Measurements from ENCODE around the gene SLC5A9. TPM values are rescaled to one million over a fixed set of nuclear protein-coding genes. Genes with fewer than 3 reads are reported as not detected.

The SLC5A9 gene
- total RNA-seq, 1 experiment from 2014 or later = not detected

DNA sequence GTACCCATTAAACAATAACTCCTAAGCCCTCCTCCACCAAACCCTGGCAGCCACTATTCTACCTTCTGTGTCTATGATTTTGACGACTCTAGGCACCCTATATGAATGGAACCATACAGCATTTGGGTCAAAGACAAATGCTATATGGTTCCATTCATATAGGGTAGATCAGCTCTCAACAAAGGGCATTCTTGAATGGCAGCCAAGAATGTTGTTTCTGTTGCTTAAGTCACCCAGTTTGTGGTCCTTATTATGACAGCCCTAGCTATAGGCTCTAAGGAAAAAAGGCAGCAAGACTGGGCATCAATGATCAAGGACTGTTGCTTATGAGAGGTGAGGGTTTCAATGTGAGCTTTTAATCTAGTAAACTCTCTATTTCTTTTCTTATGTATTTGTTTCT, 4.7 kb upstream of the SLC5A9 start:
- no peak overlapping the region for H2AFZ ChIP-seq (ENCODE audit: low read length)
- TF ChIP-seq, protein P1, sequence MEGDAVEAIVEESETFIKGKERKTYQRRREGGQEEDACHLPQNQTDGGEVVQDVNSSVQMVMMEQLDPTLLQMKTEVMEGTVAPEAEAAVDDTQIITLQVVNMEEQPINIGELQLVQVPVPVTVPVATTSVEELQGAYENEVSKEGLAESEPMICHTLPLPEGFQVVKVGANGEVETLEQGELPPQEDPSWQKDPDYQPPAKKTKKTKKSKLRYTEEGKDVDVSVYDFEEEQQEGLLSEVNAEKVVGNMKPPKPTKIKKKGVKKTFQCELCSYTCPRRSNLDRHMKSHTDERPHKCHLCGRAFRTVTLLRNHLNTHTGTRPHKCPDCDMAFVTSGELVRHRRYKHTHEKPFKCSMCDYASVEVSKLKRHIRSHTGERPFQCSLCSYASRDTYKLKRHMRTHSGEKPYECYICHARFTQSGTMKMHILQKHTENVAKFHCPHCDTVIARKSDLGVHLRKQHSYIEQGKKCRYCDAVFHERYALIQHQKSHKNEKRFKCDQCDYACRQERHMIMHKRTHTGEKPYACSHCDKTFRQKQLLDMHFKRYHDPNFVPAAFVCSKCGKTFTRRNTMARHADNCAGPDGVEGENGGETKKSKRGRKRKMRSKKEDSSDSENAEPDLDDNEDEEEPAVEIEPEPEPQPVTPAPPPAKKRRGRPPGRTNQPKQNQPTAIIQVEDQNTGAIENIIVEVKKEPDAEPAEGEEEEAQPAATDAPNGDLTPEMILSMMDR (conservative IDR thresholded peaks at IDR 0.05) = no peak
- no peaks in the 10 kb centered on the region for H3K27me3 ChIP-seq (ENCODE audit: insufficient read depth, low read length)
- H3K27ac ChIP-seq (ENCODE audit: insufficient read length, low read depth, low read length) = no peak overlapping the region
- no peaks in the 10 kb centered on the region for H3K9me3 ChIP-seq (ENCODE audit: control insufficient read depth, low read depth, low read length)
- DNase-seq = no peak
- no peak overlapping the region for H3K23ac ChIP-seq (ENCODE audit: insufficient read length, low read depth, low read length)
- H4K91ac ChIP-seq (ENCODE audit: insufficient read length, low read depth, low read length) = no peak overlapping the region
- no peak overlapping the region for H3K18ac ChIP-seq (ENCODE audit: insufficient read length, low read depth, low read length)
- Mint-ChIP-seq H3K4me1 (peaks cover 37 to 41% of the 10 kb centered on the region in 2 experiments), H3K4me3 (no peak overlapping the region), H3K36me3 (ENCODE audit: insufficient read depth in 1 of 3, low read depth in 3 of 3) (peaks cover 0 to 13% (median 10%) of the 10 kb centered on the region in 3 experiments; a peak in 5 of 7 replicates), H3K9me3 (peaks cover 10% of the 10 kb centered on the region in 2 experiments), H3K27me3 (ENCODE audit: low read depth) (peaks cover 3% of the 10 kb centered on the region), H3K27ac (no peak overlapping the region)
- H2BK15ac ChIP-seq (ENCODE audit: low read depth, low read length) = no peak overlapping the region
- no peak overlapping the region for H2BK12ac ChIP-seq (ENCODE audit: insufficient read length, low read depth, low read length)
- no peak overlapping the region for H3K9ac ChIP-seq (ENCODE audit: extremely low read depth, insufficient read length, low read length)
- no peaks in the 10 kb centered on the region for H4K20me1 ChIP-seq (ENCODE audit: control insufficient read depth, insufficient read depth, insufficient read length)
- no peaks in the 10 kb centered on the region for H3K23me2 ChIP-seq (ENCODE audit: insufficient read length, low read depth, low read length, poor library complexity, severe bottlenecking)
- no peak overlapping the region for H3K56ac ChIP-seq (ENCODE audit: insufficient read length, low read depth, low read length)
- no peak overlapping the region for H2BK120ac ChIP-seq (ENCODE audit: low read depth, low read length, poor library complexity, severe bottlenecking)
- no peak overlapping the region for H3K14ac ChIP-seq (ENCODE audit: insufficient read depth, low read length)
- no peak overlapping the region for H2BK20ac ChIP-seq (ENCODE audit: low read depth, low read length, poor library complexity, severe bottlenecking)
- H2AK5ac ChIP-seq (ENCODE audit: insufficient read length, low read length) = no peak overlapping the region
- WGBS (ENCODE audit: extremely low coverage, insufficient read length, low lambda C conversion rate) = no CpG with 5 or more reads among the region's 1 CpG
- H3K79me1 ChIP-seq (ENCODE audit: insufficient read depth, low read depth, low read length, poor library complexity, severe bottlenecking) = no peaks in the 10 kb centered on the region
- H3K4ac ChIP-seq (ENCODE audit: low read depth, low read length) = no peak overlapping the region
- no peak overlapping the region for H2BK5ac ChIP-seq (ENCODE audit: insufficient read length, low read length)
- peaks cover 6% of the 10 kb centered on the region; the same call in 1 of the 2 replicates for H3K4me1 ChIP-seq (ENCODE audit: insufficient read depth, low read length)
- no peak overlapping the region for H3T11ph ChIP-seq (ENCODE audit: low read length)
- no peak overlapping the region for H4K8ac ChIP-seq (replicated peaks; ENCODE audit: insufficient read length, low read depth, low read length)
- no peak overlapping the region for H4K5ac ChIP-seq (ENCODE audit: insufficient read length, low read depth, low read length)
- no peak overlapping the region for H3K4me2 ChIP-seq (ENCODE audit: insufficient read depth, insufficient read length, low read length)
- H3K79me2 ChIP-seq (ENCODE audit: insufficient read depth, low read length) = no peaks in the 10 kb centered on the region

Measured in H9 (cell line).